Osteoblast (primary cell): ENCODE measurements around the gene RSBN1. TPM values are rescaled to one million over a fixed set of nuclear protein-coding genes. Genes with fewer than 3 reads are reported as not detected.
A peak's percentile ranks its signal among the peaks of the same experiment; 100 is the strongest.

Source experiments
- DNase-seq: peaks from one replicate; pipeline ENCODE4 v3.0.0; 2011; ENCODE audit warnings: low spot score, mixed read lengths; ENCODE audit not compliant: insufficient read length; ENCODE audit errors: missing footprints
- H2AFZ ChIP-seq: 2 replicates; pipeline ENCODE4 v1.6.0; 2011; ENCODE audit warnings: mild to moderate bottlenecking, low read length
- H3K27ac ChIP-seq: 2 replicates; pipeline ENCODE4 v1.5.1; 2011; ENCODE audit warnings: mild to moderate bottlenecking, low read depth, low read length, moderate library complexity
- H3K27me3 ChIP-seq: 2 replicates; pipeline ENCODE4 v1.6.0; 2012; ENCODE audit warnings: mild to moderate bottlenecking, control low read depth, inconsistent platforms, low read length, moderate library complexity; ENCODE audit not compliant: insufficient read depth
- H3K36me3 ChIP-seq: 2 replicates; pipeline ENCODE4 v1.5.1; 2011; ENCODE audit warnings: mild to moderate bottlenecking, low read length, control low read depth, moderate library complexity; ENCODE audit not compliant: insufficient read depth
- H3K4me1 ChIP-seq: 2 replicates; pipeline ENCODE4 v1.5.1; 2011; ENCODE audit warnings: mild to moderate bottlenecking, low read length, control low read depth, moderate library complexity; ENCODE audit not compliant: insufficient read depth
- H3K4me2 ChIP-seq: 2 replicates; pipeline ENCODE4 v1.6.0; 2011; ENCODE audit warnings: mild to moderate bottlenecking, low read length; ENCODE audit not compliant: insufficient read depth
- H3K4me3 ChIP-seq: fragments of 200-600 bp; sonication (generic); 3 replicates; pipeline ENCODE4 v1.5.1; 2012; ENCODE audit warnings: mild to moderate bottlenecking, low read length, inconsistent platforms; ENCODE audit not compliant: insufficient read depth
- H3K79me2 ChIP-seq: 2 replicates; pipeline ENCODE4 v1.6.0; 2012; ENCODE audit warnings: mild to moderate bottlenecking, low read length, control low read depth, inconsistent platforms; ENCODE audit not compliant: insufficient read depth
- H3K9me3 ChIP-seq: 2 replicates; pipeline ENCODE4 v1.5.1; 2011; ENCODE audit warnings: low read depth, low read length, control low read depth
- H4K20me1 ChIP-seq: 2 replicates; pipeline ENCODE4 v1.6.0; 2012; ENCODE audit warnings: mild to moderate bottlenecking, low read length, control low read depth; ENCODE audit not compliant: insufficient read depth
- CTCF ChIP-seq: IDR thresholded peaks from 2 replicates; pipeline ENCODE4 v1.5.1; 2011; ENCODE audit warnings: mild to moderate bottlenecking, low read depth, low read length, moderate library complexity; ENCODE audit errors: extremely low read depth
- total RNA-seq: library from RNA; depleted of rRNA; stranded (reverse); fragments of >200 nt; gene quantifications from 2 replicates; pipeline ENCODE4 v1.2.3, GENCODE V29; 2012

Gene RSBN1
- total RNA-seq, 1 donor, result 14.5 TPM

DNA sequence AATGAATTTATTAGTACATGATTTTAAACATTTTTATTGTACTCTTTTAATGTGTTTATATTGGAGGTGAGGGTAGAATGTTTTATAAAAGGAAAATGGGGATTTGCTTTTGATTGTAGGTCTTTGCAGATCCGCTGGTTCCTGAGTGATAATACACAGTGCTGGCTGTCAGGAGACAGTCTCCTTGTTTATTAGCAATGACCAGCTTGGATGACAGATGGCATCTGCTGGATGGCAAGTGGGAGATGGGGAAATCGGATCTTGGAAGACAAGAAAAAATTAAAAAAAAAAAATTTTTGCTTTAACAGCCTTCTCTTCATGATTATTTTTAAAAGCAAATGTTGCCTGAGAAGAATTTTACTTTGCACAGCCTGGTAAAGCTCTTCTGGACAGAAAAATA, 48.6 kb downstream of the RSBN1 start:
- peaks cover 7% of the 10 kb centered on the region for H3K4me1 ChIP-seq
- no peak overlapping the region for H2AFZ ChIP-seq
- H4K20me1 ChIP-seq, result no peaks in the 10 kb centered on the region
- no peak for TF ChIP-seq CTCF
- no peaks in the 10 kb centered on the region for H3K9me3 ChIP-seq
- no peak for DNase-seq
- H3K79me2 ChIP-seq, result peaks cover 3% of the 10 kb centered on the region
- no peak overlapping the region for H3K4me2 ChIP-seq
- no peaks in the 10 kb centered on the region for H3K27me3 ChIP-seq
- no peak overlapping the region for H3K4me3 ChIP-seq
- peaks cover 24% of the 10 kb centered on the region for H3K36me3 ChIP-seq
- H3K27ac ChIP-seq, result no peak overlapping the region

DNA sequence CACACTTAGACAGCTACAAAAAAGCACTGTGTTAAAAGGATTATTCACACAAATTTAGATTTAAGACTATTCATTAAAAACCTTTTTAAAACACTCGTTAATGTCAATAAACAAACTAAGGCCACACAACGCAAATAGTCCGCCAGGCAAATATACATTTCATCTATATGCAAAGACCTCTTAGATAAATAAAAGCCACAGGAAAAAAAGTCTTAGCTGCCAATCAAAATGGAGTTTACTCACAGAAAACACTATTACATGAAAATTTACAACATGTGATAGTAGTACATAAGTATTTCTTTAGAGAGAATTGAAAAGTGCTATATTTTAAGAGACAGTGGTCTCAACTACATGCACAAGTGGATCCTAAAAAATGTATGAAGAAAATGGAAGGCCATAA, 50.3 kb downstream of the RSBN1 start:
- Histone ChIP-seq H3K4me2 (no peak overlapping the region), H3K79me2 (peaks cover 19% of the 10 kb centered on the region), H3K27me3 (no peaks in the 10 kb centered on the region), H3K27ac (no peak overlapping the region), H3K4me1 (peaks cover 14% of the 10 kb centered on the region), H3K36me3 (peaks cover 17% of the 10 kb centered on the region), H3K9me3 (no peaks in the 10 kb centered on the region), H2AFZ (no peak overlapping the region), H4K20me1 (no peaks in the 10 kb centered on the region), H3K4me3 (no peak overlapping the region)
- no peak for TF ChIP-seq CTCF
- DNase-seq, result no peak

DNA sequence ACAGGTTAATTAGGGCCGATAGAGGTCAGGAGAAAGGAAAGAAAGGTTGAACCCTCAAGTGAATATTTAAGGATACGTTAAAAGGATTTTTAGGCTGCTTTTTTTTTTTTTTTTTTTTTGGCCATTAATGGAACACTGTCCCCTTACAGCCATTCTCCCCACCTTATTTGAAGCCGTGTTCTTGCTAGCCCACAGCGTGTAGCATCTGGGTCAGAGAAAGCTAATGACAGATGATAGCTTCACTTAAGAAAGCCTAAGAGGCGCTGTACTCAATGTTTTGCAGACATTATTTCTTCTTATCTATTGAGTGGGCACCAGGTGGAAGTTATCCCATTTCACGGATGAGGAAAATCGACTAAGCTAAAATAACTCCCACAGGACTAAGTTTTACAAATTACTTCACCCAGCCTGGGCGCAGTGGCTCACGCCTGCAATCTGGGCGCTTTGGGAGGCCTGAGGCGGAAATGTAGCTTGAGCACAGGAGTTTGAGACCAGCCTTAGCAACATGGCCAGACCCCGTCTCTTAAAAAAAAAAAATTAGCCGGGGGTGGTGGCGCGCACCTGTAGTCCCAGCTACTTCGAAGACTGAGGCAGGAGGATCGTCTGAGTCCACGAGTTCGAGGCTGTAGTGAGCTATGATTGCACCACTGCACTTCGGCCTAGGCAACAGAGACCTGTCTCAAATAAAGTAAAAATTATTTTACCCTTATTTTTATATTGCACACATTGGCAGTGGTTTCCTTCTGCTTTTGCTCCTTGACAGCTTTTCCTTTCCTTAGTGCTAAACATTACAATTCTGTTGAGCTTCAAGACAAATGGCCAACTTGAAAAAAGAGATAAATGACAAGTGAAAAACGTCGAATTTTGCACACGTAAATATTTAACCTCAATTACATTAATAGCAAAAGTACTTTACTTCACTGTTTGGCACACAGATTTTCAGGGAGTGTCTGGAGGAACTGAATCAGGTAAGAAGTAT, 51.9 kb downstream of the RSBN1 start:
- H3K27ac ChIP-seq, result peak overlapping the region; percentile 96
- peak overlapping the region; percentile 89 for H3K4me3 ChIP-seq
- peaks cover 3% of the 10 kb centered on the region for H4K20me1 ChIP-seq
- H3K4me2 ChIP-seq, result peak overlapping the region; percentile 95
- no peak for DNase-seq
- H3K27me3 ChIP-seq, result no peaks in the 10 kb centered on the region
- H3K9me3 ChIP-seq, result no peaks in the 10 kb centered on the region
- peak overlapping the region; percentile 95 for H2AFZ ChIP-seq
- peaks cover 32% of the 10 kb centered on the region for H3K79me2 ChIP-seq
- H3K4me1 ChIP-seq, result peaks cover 14% of the 10 kb centered on the region
- peaks cover 2% of the 10 kb centered on the region for H3K36me3 ChIP-seq
- TF ChIP-seq CTCF, result no peak

- H3K27ac ChIP-seq, result peak within 1 kb of the TSS; percentile 96
- H3K9me3 ChIP-seq, result no peaks in the 10 kb centered on the region
- peaks cover 3% of the 10 kb centered on the region for H4K20me1 ChIP-seq
- peaks cover 14% of the 10 kb centered on the region for H3K4me1 ChIP-seq
- H2AFZ ChIP-seq, result peak within 1 kb of the TSS; percentile 95
- H3K27me3 ChIP-seq, result no peaks in the 10 kb centered on the region
- no peaks in the 10 kb centered on the region for H3K36me3 ChIP-seq
- peaks cover 37% of the 10 kb centered on the region for H3K79me2 ChIP-seq
- no peak for TF ChIP-seq CTCF
- peak; percentile 94 for DNase-seq
- H3K4me3 ChIP-seq, result peak within 1 kb of the TSS; percentile 89
- peak within 1 kb of the TSS; percentile 95 for H3K4me2 ChIP-seq
These were observed 52.8 kb downstream of the RSBN1 start, which contains the start of gene PHTF1 for GRCh38 chr1:113759333-113760101. PHTF1 (minus strand) TSS chr1:113759486; CDS start chr1:113758703, 783 bp downstream.
